Measurements from ENCODE around the gene AZIN2.
"Not testable (repeated sequence)": the region's sequence is repeated elsewhere in the genome, so short reads cannot be mapped to it uniquely, and the experiment has no call there.

The AZIN2 gene

GRCh38 chr1:33080885-33081553, at the start of gene AZIN2:
AZIN2 (plus strand) TSS chr1:33081153; CDS start chr1:33082250, 1,097 bp downstream.
- peak; percentile 95 to 97 (median 96) for DNase-seq (ENCODE audit: low read depth in 3 of 3)

- DNase-seq (ENCODE audit: low read depth in 3 of 3) = no peak
These were observed 49.4 kb upstream of the AZIN2 start for GRCh38 chr1:33031506-33031905.

- DNase-seq (ENCODE audit: low read depth in 3 of 3) = no peak
These were observed 48.7 kb upstream of the AZIN2 start for GRCh38 chr1:33032126-33032869.

DNA sequence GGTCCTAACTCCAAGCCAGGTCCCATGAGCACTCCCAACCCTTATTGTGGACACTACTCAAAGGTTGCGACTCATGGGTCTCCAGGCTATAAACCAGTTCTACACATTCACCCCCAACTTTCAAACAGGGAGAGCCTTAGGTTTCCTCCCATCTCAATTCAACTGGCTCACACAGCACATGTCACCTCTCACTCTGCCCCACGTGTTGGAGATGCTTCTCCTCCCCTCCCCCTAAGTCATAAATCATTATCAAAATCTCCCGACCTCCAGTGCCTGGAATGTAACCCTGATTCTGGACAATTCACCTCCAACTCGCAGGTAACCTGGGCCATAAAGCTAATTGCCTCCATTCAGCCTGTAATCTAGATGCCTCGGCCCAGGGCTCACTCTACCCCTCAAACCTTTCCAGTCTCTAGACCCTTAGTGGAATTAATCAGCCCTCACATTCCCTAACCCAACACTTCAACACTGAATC, 44.9 kb upstream of the AZIN2 start:
- no peak for DNase-seq (ENCODE audit: low read depth in 3 of 3)

DNA sequence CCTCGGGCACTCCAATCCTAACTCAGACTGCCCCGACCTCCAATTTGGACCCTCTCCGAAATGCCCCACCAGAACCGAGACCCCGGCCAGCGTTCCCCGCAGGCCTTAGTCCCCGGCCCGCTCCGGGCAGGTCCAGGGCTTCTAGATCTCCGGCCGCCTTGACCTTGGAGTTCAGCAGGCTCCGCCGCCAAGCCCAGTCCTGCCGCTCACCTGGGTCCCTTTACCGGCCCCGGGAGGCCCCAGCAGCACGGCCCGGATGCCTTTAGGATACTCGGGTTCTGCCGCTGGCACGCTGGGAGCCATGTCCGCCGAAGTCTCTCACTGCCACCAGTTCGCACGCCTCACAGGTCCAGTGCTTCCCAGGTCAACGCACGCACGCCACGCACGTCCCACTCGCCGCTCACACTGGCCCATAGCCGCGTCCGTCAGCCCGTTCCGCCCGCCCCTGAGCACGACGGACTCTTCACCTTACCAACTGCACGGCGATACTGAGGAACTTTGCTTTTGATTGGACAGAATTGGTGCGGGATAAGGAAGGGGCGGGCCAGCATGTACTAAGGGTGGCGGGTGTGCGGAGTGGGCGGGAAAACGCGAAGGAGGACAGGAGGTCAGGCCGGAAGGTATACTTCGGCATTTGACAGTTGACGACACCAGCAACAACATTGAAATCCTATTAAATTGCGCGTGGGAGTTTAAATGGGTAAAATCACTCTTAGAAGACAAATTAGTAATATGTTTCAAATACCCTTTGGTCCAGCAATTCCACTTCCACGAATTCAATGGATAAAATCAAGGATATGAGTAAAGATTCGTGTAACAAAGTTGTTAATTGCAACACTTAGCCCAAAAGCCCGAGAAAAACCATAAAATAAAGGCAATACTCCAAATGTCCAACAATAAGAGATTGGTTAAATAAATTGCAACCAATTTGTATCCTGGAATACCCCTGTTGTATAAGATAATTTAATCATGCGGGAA, 44.1 kb upstream of the AZIN2 start, which contains the start of gene AK2:
Gene AK2, minus strand, starts transcription at position 358 of the 978 bp plus-strand sequence. Its CDS starts 55 bp downstream, at position 303.
- peak; percentile 83 to 90 (median 90) for DNase-seq (ENCODE audit: low read depth in 3 of 3)

- DNase-seq (ENCODE audit: low read depth in 3 of 3) = no peak
These were observed 41.1 kb upstream of the AZIN2 start for GRCh38 chr1:33039840-33040239.

DNA sequence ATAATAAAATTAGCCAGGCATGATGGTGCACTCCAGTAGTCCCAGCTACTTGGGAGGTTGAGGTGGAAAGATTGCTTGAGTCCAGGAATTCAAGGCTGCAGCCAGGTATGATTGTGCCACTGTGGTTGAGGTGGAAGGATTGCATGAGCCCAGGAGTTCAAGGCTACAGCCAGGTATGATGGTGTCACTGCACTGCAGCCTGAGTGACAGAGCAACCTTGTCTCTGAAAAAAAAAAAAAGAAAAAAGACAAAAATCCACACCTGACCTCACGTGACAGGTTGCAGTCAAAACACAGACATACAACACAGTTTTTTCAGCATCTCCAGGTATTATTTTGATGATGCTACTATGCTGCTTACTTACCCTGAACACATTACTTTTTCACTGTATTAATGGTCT, 39.9 kb upstream of the AZIN2 start:
- no peak for DNase-seq (ENCODE audit: low read depth in 3 of 3)

DNA sequence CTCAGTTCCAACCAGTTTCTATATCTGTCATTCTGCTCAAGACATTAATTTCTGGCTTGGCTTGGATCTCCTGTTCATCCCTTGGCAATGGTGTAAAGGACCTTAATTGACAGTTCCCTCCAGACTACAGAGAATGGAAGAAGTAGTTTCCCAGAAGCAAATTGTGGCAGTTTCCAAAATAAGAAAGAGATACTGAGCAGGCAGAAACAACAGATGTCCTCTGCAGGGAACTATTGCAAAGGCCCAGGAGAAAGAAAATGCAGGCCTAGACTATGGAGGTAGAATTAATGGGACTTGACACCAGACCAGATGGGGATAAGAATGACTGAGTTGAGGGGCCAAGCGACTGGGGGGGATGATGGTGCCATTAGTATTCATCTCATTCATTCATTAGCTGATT, 38.1 kb upstream of the AZIN2 start:
- DNase-seq (ENCODE audit: low read depth in 3 of 3) = no peak

DNA sequence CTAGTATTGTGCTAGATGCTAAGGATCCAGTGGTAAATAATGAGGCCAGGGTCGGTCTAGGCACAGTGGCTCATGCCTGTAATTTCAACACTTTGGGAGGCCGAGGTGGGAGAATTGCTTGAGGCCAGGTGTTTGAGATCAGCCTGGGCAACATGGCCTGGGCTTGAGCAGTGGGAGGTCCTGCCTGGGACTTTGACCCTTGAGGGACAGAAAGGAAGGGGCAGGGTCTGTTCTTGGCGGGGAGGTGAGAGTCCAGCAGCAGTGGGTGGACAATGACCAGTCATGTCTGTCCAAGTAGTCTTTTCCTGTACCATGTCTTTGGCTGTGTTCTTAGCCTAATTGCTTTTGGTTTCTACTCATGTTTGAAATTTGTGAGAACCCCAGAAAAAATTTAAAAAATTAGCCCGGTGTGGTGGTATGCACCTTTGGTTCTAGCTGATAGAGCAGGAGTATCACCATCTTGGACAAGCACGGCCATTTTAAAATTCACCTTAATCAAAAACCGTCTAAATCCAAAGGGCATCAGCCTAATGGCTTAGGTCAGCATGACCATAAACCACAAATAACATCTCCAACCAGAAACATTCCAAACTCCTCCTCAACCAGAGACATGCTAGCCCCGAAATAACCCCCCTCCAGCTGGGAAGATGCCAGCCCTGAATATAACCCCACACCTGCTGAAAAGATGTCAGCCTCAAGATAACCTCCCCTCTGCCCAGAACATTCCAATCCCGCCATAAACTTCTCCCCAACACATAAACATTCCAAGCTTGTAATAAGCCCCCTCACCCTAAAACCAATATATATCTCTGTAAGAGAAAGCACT, 37.5 kb upstream of the AZIN2 start:
- no peak for DNase-seq (ENCODE audit: low read depth in 3 of 3)

- DNase-seq (ENCODE audit: low read depth in 3 of 3) = no peak
These were observed 35.7 kb upstream of the AZIN2 start for GRCh38 chr1:33045246-33045645.

DNA sequence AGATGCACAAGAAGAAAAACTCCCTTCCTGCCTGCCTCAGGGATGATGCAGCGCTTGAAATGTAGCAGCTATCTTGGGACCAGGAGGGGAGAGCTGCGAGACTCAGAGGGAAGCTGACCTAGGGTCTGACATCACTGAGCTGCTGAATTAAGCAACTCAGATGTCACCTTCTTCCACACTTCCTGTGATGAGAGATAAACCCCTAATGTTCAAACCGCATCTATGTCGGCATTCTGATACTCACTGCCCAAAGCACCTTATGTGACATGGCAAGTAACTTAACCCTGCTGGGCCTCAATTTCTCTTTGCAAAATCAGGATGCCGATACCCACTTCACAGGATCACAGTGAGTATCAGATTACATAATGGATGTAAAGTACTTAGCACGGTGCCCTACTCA, 35.1 kb upstream of the AZIN2 start:
- no peak for DNase-seq (ENCODE audit: low read depth in 3 of 3)

DNA sequence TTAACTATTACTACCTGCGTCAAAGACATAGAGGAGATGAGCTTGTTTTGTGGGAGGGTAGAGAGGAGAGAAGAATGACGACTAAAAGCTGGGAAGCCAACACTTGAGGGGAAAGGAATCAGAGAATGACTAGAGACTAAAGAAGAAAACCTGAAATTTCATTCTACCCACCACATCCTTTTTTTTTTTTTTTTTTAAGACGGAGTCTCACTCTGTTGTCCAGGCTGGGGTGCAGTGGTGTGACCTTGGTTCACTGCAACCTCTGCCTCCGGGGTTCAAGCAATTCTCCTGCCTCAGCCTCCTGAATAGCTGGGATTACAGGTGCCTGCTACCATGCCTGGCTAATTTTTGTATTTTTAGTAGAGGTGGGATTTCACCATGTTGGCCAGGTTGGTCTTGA, 34.7 kb upstream of the AZIN2 start:
- DNase-seq (ENCODE audit: low read depth in 3 of 3) = not testable (repeated sequence)

GRCh38 chr1:33047290-33047689, 33.7 kb upstream of the AZIN2 start:
- DNase-seq (ENCODE audit: low read depth in 3 of 3) = no peak

DNA sequence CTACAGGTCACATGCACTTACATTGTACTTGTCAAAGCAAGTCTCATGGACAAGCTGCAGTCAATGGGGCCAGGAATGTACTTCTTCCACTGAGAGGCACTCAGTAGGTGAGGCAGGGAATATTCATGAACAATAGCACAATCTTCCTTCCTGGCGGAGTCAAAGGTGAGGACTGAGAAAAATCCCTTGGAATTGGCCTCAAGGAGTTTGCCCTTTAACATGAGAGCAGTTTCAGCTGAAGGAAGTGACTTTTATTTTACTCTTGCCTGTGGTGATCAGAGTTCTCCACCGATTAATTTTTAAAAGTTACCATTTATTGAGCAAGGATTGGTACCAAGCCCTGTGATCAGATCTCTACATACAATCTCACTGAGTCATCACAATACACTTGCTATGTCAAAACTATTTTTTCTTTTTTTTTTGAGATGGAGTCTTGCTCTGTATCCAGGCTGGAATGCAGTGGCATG, 33.1 kb upstream of the AZIN2 start:
- DNase-seq (ENCODE audit: low read depth in 3 of 3) = no peak

- DNase-seq (ENCODE audit: low read depth in 3 of 3) = no peak
These were observed 32.5 kb upstream of the AZIN2 start for GRCh38 chr1:33048426-33048825.

GRCh38 chr1:33049371-33049770, 31.6 kb upstream of the AZIN2 start:
- DNase-seq (ENCODE audit: low read depth in 3 of 3) = no peak

DNA sequence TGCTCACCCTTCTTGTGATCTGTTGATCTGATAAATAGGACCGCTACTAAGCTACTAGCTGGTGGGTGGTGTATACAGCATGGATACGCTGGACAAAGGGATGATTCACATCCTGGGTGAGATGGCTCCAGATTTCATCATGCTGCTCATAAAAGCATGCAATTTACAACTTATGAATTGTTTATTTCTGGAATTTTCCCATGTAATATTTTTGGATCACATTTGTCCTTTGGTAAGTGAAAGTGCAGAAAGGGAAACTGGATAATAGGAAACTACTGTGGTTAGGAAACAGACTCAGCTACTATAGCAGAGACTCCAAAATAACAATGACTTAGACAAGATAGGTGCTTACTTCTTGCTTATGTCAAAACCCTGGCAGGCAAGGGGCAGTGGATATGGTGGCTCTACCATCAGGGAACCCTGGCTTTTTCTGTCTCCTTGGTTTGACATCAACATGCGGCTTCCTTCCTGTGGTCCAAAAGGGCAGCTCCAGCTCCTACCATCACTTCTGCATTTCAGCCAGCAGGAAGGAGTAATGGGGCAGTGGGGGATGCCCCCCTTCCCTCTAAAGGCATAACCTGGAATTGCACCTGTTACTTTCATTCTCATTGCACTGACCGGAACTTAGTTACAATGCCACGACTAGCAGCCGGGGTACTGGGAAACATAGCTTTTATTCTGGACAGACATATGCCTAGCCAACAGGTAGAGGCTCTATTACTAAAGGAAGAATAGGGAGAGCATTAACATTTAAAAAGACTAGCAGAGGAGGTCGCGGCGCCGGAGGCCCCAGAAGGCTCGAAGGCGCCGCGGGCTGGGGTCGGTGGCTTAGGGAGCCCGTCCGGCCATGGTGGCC, 30.5 kb upstream of the AZIN2 start:
- DNase-seq (ENCODE audit: low read depth in 3 of 3) = no peak

DNA sequence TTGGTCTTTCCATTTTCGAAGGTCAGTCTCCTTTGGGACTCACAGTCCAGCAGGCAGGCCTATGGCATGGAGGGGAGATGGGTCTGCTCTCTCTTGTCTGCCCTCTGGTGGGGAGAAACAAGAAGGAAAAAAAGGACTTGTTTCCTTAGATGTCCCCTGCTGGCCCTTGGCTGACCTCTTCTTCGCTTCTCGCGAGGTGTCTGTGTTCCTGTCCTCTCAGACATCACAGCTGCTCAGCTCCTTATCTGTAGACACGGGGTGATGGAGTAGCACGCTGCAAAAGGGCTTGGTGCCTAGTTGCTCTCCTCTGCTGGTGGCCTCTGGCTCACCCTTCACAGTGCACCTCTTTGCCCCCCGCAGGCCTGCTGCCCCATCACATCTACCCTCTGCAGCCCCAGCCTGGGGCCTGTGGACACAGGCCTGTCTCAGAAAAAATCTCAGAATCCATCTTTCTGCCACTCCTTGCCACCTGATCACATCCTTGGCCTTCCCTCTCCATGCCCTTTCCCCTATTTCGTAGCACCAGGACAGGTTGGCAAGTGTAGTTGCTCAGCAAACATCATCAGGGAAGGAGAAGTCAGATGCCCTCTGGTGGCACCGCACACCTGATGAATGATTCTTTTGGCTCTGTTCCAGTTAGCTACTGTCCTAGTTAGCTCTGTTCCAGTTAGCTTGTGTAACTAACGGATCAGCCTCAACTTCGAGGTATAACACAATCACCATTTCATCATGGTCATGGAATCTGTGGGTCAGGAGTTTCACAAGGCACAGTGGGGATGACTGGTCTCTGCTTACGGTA, 25.5 kb upstream of the AZIN2 start:
- peak in 2 of 3 donors; percentile 5 to 17 for DNase-seq (ENCODE audit: low read depth in 3 of 3)

DNA sequence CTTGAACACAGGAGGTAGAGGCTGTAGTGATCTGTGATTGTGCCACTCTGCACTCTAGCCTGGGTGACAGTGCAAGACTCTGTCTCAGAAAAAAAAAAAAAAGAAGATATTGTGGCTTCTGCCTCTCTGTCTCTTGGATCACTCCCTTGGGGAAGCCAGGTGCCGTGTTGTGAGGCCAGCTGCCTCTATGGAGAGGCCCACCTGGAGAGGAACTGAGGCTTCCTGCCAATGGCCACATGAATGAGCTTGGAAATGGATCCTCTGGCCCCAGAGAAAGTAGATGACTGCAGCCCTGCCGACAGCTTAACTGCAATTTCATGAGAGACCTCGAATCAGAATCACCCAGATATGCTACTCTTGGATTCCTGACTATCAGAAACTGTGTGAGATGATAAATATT, 24.5 kb upstream of the AZIN2 start:
- DNase-seq (ENCODE audit: low read depth in 3 of 3) = no peak
